GM13977 (cell line): ENCODE measurements around the gene AFF3.

Source experiments
- DNase-seq: peaks from one replicate; pipeline ENCODE4 v3.0.0; 2012; ENCODE audit warnings: low spot score
- in situ Hi-C: fragments of 300-500 bp; cut with MboI; formaldehyde crosslinking; loops from one replicate; pipeline ENCODE4 v1.12.0; 2022; ENCODE audit warnings: low sequenced_read_pairs, low pct_unique_long_range_greater_than_20kb, mixed read lengths, inconsistent platforms; ENCODE audit not compliant: unreplicated experiment
- TF ChIP-seq, protein P1 (sequence below): IDR thresholded peaks from 2 replicates; pipeline ENCODE4 v1.5.1; 2012; ENCODE audit warnings: mild to moderate bottlenecking, control low read depth; ENCODE audit not compliant: insufficient read depth; ENCODE audit errors: extremely low read depth, missing control alignments

Gene AFF3

GRCh38 chr2:100053087-100053885, 89.1 kb downstream of the AFF3 start:
- TF ChIP-seq, protein P1, sequence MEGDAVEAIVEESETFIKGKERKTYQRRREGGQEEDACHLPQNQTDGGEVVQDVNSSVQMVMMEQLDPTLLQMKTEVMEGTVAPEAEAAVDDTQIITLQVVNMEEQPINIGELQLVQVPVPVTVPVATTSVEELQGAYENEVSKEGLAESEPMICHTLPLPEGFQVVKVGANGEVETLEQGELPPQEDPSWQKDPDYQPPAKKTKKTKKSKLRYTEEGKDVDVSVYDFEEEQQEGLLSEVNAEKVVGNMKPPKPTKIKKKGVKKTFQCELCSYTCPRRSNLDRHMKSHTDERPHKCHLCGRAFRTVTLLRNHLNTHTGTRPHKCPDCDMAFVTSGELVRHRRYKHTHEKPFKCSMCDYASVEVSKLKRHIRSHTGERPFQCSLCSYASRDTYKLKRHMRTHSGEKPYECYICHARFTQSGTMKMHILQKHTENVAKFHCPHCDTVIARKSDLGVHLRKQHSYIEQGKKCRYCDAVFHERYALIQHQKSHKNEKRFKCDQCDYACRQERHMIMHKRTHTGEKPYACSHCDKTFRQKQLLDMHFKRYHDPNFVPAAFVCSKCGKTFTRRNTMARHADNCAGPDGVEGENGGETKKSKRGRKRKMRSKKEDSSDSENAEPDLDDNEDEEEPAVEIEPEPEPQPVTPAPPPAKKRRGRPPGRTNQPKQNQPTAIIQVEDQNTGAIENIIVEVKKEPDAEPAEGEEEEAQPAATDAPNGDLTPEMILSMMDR = no peak
- in situ Hi-C loops = no loop called here
- no peak for DNase-seq

DNA sequence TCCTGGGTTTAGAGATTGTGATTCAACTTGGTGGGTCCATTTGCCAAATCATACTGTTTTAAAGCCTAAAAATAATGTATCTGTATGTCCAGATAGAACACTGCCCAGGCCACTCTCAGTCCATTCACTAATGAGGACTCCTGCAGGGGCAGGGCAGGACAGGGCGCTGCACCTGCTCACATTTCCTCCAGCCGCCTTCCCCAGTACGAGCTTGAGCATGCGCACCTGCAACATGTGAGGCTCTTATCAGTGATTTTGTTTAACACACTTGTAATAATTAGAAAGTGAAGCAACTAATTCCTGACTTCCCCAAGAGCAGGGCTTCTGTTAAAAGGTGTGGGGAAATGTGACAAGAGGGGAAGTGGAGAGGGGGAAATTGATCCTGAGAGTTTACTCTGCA, 89.7 kb downstream of the AFF3 start:
- in situ Hi-C loops = no loop called here

DNA sequence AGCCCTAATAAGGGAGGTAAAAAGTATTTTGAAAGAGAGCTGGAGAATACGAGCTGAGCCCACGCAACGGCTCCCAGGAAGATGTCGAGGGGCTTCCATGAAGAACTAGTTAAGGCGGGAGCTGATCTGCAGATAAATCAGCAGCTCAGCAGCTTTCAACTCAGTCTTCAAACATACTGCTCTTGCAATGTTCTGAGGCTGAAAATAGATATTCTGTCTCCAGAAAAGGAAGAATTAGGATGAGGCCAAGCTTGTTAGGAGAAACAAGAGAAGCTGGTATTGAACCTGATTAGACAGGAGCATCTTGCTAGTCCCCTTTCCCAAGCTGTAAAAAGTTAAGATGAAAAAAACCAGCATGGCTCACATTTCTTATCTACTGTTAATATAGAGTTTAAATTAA, 91.1 kb downstream of the AFF3 start:
- no peak for DNase-seq
- TF ChIP-seq, protein P1 = no peak
- in situ Hi-C loops = no loop called here

More for the DNA sequence above, 89.7 kb downstream of the AFF3 start:
- TF ChIP-seq, protein P1 = no peak
- no peak for DNase-seq

DNA sequence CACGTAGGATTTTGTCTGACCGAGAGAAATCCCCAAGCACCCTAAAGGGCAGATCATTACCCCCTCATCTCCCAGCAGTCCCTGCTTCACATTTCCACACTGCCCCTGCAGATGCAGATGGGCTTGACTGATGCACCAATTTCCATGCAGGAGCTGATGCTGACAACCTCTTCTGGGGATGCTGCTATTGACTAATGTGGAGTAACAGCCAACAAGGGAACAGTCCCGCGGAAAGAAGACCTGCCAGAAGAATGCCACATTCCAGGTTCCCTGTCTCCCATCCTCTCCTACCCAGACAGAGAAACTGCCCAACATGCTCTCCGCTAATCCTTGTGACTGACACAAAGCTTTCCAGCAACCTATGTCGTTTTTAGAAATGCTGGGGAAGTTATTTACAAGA, 91.7 kb downstream of the AFF3 start:
- in situ Hi-C loops = no loop called here
- no peak for DNase-seq

DNA sequence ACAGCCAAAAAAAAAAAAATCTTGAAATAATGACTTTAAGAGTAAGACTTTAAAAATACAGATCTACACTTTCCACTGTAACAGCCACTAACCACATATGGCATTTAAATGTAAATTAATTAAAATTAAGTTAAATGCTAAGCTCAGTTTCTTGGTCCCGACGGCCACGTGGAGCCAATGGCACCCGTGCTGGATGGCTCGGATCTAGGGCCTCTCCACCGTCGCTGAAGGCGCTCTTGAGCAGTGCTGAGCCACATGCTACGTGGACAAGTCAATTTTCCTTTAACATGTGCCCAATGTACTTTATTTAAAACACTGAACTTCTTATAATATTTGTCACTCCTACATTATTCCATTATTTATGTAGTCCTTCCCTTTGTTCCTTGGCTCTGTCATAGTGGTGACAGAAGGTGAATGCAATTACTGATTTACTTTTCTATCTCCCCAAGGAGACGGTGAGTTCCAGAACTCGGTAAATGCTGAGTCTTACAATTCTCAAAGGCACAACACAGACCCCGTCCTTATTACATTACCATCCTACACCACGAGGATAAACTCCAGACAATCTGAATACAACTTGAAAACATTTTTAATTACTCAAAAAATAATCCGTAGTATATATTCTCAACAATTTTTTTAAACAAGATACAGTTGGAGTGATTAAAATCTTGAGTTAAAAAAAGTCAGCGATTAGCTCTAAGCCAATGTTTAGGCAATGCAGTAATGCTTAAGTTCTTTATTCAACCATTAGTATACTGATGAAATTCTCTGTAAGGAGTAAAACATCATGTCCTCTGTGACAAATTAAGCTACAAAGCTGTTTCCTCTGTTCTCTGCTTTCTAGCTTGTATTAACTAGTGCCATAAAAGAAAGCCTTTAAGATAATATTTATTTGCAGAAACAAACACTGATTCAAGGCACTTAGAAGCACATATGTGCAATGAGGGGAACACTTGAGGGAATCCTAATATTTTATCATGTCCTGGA, 95.1 kb downstream of the AFF3 start:
- in situ Hi-C loops = no loop called here
- DNase-seq = no peak
- TF ChIP-seq, protein P1 = no peak

More for the DNA sequence above, 91.7 kb downstream of the AFF3 start:
- TF ChIP-seq, protein P1 = no peak

DNA sequence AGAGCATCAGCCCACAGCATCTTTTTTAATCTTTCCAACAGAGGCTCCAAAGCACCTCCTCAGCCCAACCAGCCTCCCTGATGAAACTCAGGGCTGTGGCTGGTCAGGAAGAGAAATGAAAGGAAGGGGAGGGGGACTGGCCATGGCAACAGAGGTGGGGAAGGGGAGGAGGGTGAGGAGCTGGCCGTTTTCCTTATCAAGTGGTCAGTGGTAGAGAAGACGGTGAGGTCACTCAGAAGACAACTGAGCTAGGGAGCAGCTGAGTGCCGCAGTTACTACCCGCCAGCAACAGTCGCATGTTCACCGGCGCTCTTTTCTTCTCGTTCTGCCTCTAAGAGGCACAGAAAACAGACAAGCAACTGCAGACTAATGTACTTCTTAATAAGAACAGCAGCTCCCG, 97.4 kb downstream of the AFF3 start:
- no peak for DNase-seq
- in situ Hi-C loops = no loop called here
- TF ChIP-seq, protein P1 = no peak
